HCT116 (cell line): ENCODE data around the gene CCDC106. TPM values are rescaled to one million over a fixed set of nuclear protein-coding genes. Genes with fewer than 3 reads are reported as not detected.

Source experiments
- ATAC-seq: fragments of 200-7000 bp; cut with Tn5 transposase; 2 replicates; pipeline ENCODE4 v1.9.1; 2020; ENCODE audit warnings: mild to moderate bottlenecking, moderate library complexity
- BruUV-seq: library from RNA; stranded (reverse); fragments of 400-500 nt; replicated peaks from 2 replicates; lab custom pipeline; 2021; lab: Mats Ljungman, UMichigan
- CTCF ChIA-PET: fragments of 300-600 bp; sonication (Branson Sonifier 250); formaldehyde crosslinking; loops from one replicate; lab custom pipeline; 2021; ENCODE audit warnings: antibody characterized with exemption; lab: Charles Lee
- POLR2A ChIA-PET: fragments of 300-600, 350-600 bp; sonication (Branson Sonifier 250); formaldehyde crosslinking; loops from one replicate; lab custom pipeline; 2021; ENCODE audit warnings: antibody characterized with exemption; lab: Charles Lee
- RAD21 ChIA-PET, 2 experiments: fragments of 300-600 bp; sonication (Branson Sonifier 250); formaldehyde crosslinking; loops; one replicate each; lab custom pipeline; 2023; ENCODE audit warnings: low total read pairs in 2 of 2; ENCODE audit not compliant: uncharacterized antibody in 2 of 2, unreplicated experiment in 2 of 2, low non-redundant PET in 1 of 2; lab: Charles Lee
- DNase-seq: peaks from one replicate; pipeline ENCODE4 v3.0.0-alpha.2; 2010; ENCODE audit warnings: low read depth, low spot score
- H2AFZ ChIP-seq: fragments of 200-600 bp; shearing (Covaris generic), sonication (generic); 2 replicates; pipeline ENCODE4 v1.6.1; 2017; ENCODE audit warnings: low read depth, mixed run types, mixed read lengths, antibody characterized with exemption, low read length; ENCODE audit not compliant: poor library complexity, severe bottlenecking
- H3K27ac ChIP-seq: 2 replicates; pipeline ENCODE4 v1.5.1; 2012; ENCODE audit warnings: low read depth, low read length
- H3K27me3 ChIP-seq: fragments of 200-600 bp; sonication (generic); 2 replicates; pipeline ENCODE4 v1.6.1; 2016; ENCODE audit warnings: mixed run types, low read length, mixed read lengths; ENCODE audit not compliant: insufficient read depth
- H3K36me3 ChIP-seq, 2 experiments: fragments of 200-500 bp in 1 of 2; fragments of 200-600 bp in 1 of 2; sonication (Bioruptor generic) in 1 of 2; sonication (generic) in 1 of 2; 2 replicates each; pipeline versions ENCODE4 v1.5.1 to v1.6.1; 2014 to 2016; ENCODE audit warnings: low read length in 2 of 2, inconsistent platforms in 1 of 2, mixed read lengths in 1 of 2, mixed run types in 1 of 2; ENCODE audit not compliant: insufficient read depth in 2 of 2, control insufficient read depth in 1 of 2
- H3K4me1 ChIP-seq, 2 experiments: fragments of 200-600 bp in 1 of 2; sonication (generic) in 1 of 2; 2 replicates each; pipeline versions ENCODE4 v1.5.1 to v1.6.1; 2012 to 2017; ENCODE audit warnings: low read length in 2 of 2, inconsistent platforms in 1 of 2, mild to moderate bottlenecking in 1 of 2, mixed read lengths in 1 of 2, mixed run types in 1 of 2, moderate library complexity in 1 of 2; ENCODE audit not compliant: insufficient read depth in 2 of 2, control insufficient read depth in 1 of 2
- H3K4me2 ChIP-seq: fragments of 200-600 bp; sonication (generic); 2 replicates; pipeline ENCODE4 v1.6.1; 2017; ENCODE audit warnings: mixed run types, low read length, mixed read lengths
- H3K4me3 ChIP-seq, 2 experiments: fragments of 200-600 bp in 1 of 2; sonication (generic) in 1 of 2; replicated peaks in 1 of 2; 2 replicates each; pipeline ENCODE4 v1.5.1; 2011 to 2016; ENCODE audit warnings: low read length in 2 of 2, control low read depth in 1 of 2, low read depth in 1 of 2, mild to moderate bottlenecking in 1 of 2, mixed read lengths in 1 of 2, mixed run types in 1 of 2
- H3K79me2 ChIP-seq: fragments of 200-600 bp; sonication (generic); 2 replicates; pipeline ENCODE4 v1.6.1; 2017; ENCODE audit warnings: mild to moderate bottlenecking, mixed run types, low read length, moderate library complexity, mixed read lengths; ENCODE audit not compliant: insufficient read depth
- H3K9ac ChIP-seq: fragments of 200-600 bp; sonication (generic); 2 replicates; pipeline ENCODE4 v1.6.1; 2016; ENCODE audit warnings: low read length, mixed read lengths
- H3K9me2 ChIP-seq: fragments of 200-600 bp; sonication (generic), shearing (Covaris generic); 2 replicates; pipeline ENCODE4 v1.6.1; 2017; ENCODE audit warnings: mixed run types, mild to moderate bottlenecking, moderate library complexity; ENCODE audit not compliant: insufficient read depth
- H3K9me3 ChIP-seq, 2 experiments: fragments of 200-500 bp in 1 of 2; fragments of 200-600 bp in 1 of 2; sonication (Bioruptor generic) in 1 of 2; sonication (generic) in 1 of 2; 2 replicates each; pipeline ENCODE4 v1.6.1; 2014 to 2017; ENCODE audit warnings: low read length in 2 of 2, mixed read lengths in 2 of 2, inconsistent platforms in 1 of 2, low read depth in 1 of 2, mild to moderate bottlenecking in 1 of 2, mixed run types in 1 of 2, moderate library complexity in 1 of 2; ENCODE audit not compliant: control insufficient read depth in 1 of 2, insufficient read depth in 1 of 2
- H4K20me1 ChIP-seq: fragments of 200-600 bp; sonication (generic), shearing (Covaris generic); 2 replicates; pipeline ENCODE4 v1.6.1; 2017; ENCODE audit warnings: mixed run types, mild to moderate bottlenecking, moderate library complexity; ENCODE audit not compliant: insufficient read depth
- EZH2phosphoT487 ChIP-seq: fragments of 200-600 bp; IDR thresholded peaks from 2 replicates; pipeline ENCODE4 v1.6.1; 2018; ENCODE audit warnings: antibody characterized with exemption, borderline replicate concordance
- FOSL1 ChIP-seq: IDR thresholded peaks from 2 replicates; pipeline ENCODE4 v1.6.1; 2012; ENCODE audit warnings: low read depth
- JUND ChIP-seq: IDR thresholded peaks from 2 replicates; pipeline ENCODE4 v1.6.1; 2012
- POLR2AphosphoS5 ChIP-seq: IDR thresholded peaks from 2 replicates; pipeline ENCODE4 v1.6.1; 2011; ENCODE audit warnings: mild to moderate bottlenecking, low read depth, low read length, moderate library complexity
- TCF7L2 ChIP-seq: IDR thresholded peaks from 2 replicates; pipeline ENCODE4 v1.7.0; 2011; ENCODE audit warnings: borderline replicate concordance, inconsistent platforms; ENCODE audit not compliant: insufficient read depth, insufficient read length; ENCODE audit errors: extremely low read depth
- ZFX ChIP-seq: fragments of 450-650 bp; IDR thresholded peaks from 2 replicates; pipeline ENCODE4 v1.6.1; 2017
- intact Hi-C: fragments of 100-400 bp; cut with micrococcal nuclease; formaldehyde crosslinking; loops from 2 replicates; pipeline ENCODE4 v1.10.0; 2022
- total RNA-seq: library from RNA; stranded (reverse); gene quantifications from one replicate; pipeline ENCODE4 v1.2.1, GENCODE V29; 2021; ENCODE audit not compliant: unreplicated experiment
- TF ChIP-seq, protein P1 (sequence below): IDR thresholded peaks from 2 replicates; pipeline ENCODE4 v1.6.1; 2012
- TF ChIP-seq, protein P2 (sequence below), 3 experiments: fragments of 200-600 bp in 1 of 3; sonication (generic) in 1 of 3; IDR thresholded peaks in 2 of 3; conservative IDR thresholded peaks in 1 of 3; 2 replicates each; pipeline ENCODE4 v1.5.1; 2012 to 2017; ENCODE audit warnings: low read depth in 2 of 3, low read length in 2 of 3, antibody characterized with exemption in 1 of 3, borderline replicate concordance in 1 of 3, control low read depth in 1 of 3, mild to moderate bottlenecking in 1 of 3, mixed read lengths in 1 of 3, mixed run types in 1 of 3, moderate library complexity in 1 of 3; ENCODE audit not compliant: insufficient read depth in 1 of 3

CCDC106 gene
- total RNA-seq, 1 experiment from 2014 or later: 1.0 TPM

DNA sequence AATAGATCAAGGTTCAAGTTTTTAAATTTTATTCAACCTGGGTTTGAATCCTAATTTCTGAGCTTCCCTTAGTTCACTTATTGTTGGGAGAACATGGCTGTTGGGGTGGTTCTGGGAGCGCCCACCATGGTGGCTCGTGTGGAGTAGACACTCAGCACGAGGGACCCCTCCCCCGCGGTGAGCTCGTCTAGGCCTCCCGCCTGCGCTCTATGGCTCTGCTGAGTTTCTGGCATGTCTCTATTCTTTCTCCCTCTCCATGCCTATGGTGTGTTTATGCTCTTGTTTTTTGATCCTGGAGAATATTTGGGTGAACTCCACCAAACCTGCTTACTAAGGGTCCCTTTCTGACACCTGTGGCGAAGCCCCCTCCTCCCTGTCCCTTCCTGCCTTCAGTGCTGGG is 25.5 kb downstream of the CCDC106 start:
- ChIA-PET RAD21 (no interaction called here), POLR2A (no interaction called here)
- H3K9me2 ChIP-seq: no peaks in the 10 kb centered on the region
- H2AFZ ChIP-seq: no peak overlapping the region
- no TSS peak for BruUV-seq
- H3K4me3 ChIP-seq: no peak overlapping the region
- ATAC-seq: no peak
- H3K9ac ChIP-seq: no peak overlapping the region
- TF ChIP-seq, protein P1, sequence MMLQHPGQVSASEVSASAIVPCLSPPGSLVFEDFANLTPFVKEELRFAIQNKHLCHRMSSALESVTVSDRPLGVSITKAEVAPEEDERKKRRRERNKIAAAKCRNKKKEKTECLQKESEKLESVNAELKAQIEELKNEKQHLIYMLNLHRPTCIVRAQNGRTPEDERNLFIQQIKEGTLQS: no peak
- no peak for TF ChIP-seq POLR2AphosphoS5
- TF ChIP-seq EZH2phosphoT487: no peak
- no peak for TF ChIP-seq FOSL1
- TF ChIP-seq TCF7L2: no peak
- TF ChIP-seq, protein P2, sequence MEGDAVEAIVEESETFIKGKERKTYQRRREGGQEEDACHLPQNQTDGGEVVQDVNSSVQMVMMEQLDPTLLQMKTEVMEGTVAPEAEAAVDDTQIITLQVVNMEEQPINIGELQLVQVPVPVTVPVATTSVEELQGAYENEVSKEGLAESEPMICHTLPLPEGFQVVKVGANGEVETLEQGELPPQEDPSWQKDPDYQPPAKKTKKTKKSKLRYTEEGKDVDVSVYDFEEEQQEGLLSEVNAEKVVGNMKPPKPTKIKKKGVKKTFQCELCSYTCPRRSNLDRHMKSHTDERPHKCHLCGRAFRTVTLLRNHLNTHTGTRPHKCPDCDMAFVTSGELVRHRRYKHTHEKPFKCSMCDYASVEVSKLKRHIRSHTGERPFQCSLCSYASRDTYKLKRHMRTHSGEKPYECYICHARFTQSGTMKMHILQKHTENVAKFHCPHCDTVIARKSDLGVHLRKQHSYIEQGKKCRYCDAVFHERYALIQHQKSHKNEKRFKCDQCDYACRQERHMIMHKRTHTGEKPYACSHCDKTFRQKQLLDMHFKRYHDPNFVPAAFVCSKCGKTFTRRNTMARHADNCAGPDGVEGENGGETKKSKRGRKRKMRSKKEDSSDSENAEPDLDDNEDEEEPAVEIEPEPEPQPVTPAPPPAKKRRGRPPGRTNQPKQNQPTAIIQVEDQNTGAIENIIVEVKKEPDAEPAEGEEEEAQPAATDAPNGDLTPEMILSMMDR (IDR thresholded peaks at IDR 0.05 in 2 of 3, conservative IDR thresholded peaks at IDR 0.05 in 1 of 3; ENCODE audit: borderline replicate concordance in 1 of 3, insufficient read depth in 1 of 3, low read depth in 2 of 3, low read length in 2 of 3): no peak
- TF ChIP-seq ZFX: no peak
- no peak for TF ChIP-seq JUND
- TF ChIP-seq, all 23 proteins: peak for 0
- H3K79me2 ChIP-seq: peaks cover 92% of the 10 kb centered on the region
- H3K36me3 ChIP-seq: peaks cover 19 to 41% of the 10 kb centered on the region in 2 experiments; a peak in 3 of 4 replicates
- peak overlapping the region; percentile 10; the same call in 1 of the 2 replicates for H3K4me2 ChIP-seq
- no peaks in the 10 kb centered on the region for H3K9me3 ChIP-seq
- intact Hi-C loops: no loop called here
- CTCF ChIA-PET: interaction anchor here (0.6 to 1.1 kb wide), 4 partner anchors 19 to 206 kb away, joined by 3 to 4 read pairs (median 3); partner anchors contain the start of gene U2AF2
- 0 out of 2 replicates have a peak, but pooled peaks cover 8% of the 10 kb centered on the region for H4K20me1 ChIP-seq
- 0 out of 2 replicates have a peak overlapping the region, but pooled peaks have one; percentile 39 for H3K27ac ChIP-seq
- no peaks in the 10 kb centered on the region for H3K27me3 ChIP-seq
- DNase-seq: no peak
- peaks cover 11 to 39% of the 10 kb centered on the region in 2 experiments for H3K4me1 ChIP-seq
